HepG2 (cell line): ENCODE measurements around the gene TMEM129. TPM values are rescaled to one million over a fixed set of nuclear protein-coding genes. Genes with fewer than 3 reads are reported as not detected.

Experiments
- ARNTL ChIP-seq: sonication (generic); formaldehyde crosslinking; IDR thresholded peaks from 2 replicates; pipeline ENCODE4 v1.4.0; 2020; ENCODE audit warnings: mild to moderate bottlenecking, missing genetic modification reagents
- ASH2L ChIP-seq: fragments of 300-600, 200-600 bp; sonication (generic); IDR thresholded peaks from 2 replicates; pipeline ENCODE4 v1.7.0; 2017; ENCODE audit warnings: low read depth, mild to moderate bottlenecking, moderate library complexity, mixed read lengths, low read length; ENCODE audit not compliant: insufficient read length
- BATF2 ChIP-seq: sonication (generic); formaldehyde crosslinking; IDR thresholded peaks from 2 replicates; pipeline ENCODE4 v1.8.0; 2022; ENCODE audit warnings: mild to moderate bottlenecking, missing genetic modification reagents, moderate library complexity
- CBX5 ChIP-seq: sonication (generic); formaldehyde crosslinking; IDR thresholded peaks from 2 replicates; pipeline ENCODE4 v1.4.0; 2020; ENCODE audit warnings: missing genetic modification reagents, borderline replicate concordance
- CEBPG ChIP-seq: IDR thresholded peaks from 2 replicates; pipeline ENCODE4 v1.6.1; 2016
- DDIT3 ChIP-seq: sonication (generic); formaldehyde crosslinking; IDR thresholded peaks from 2 replicates; pipeline ENCODE4 v1.4.0; 2020; ENCODE audit warnings: mild to moderate bottlenecking, missing genetic modification reagents
- FOXP4 ChIP-seq: sonication (generic); formaldehyde crosslinking; IDR thresholded peaks from 2 replicates; pipeline ENCODE4 v1.4.0; 2020; ENCODE audit warnings: missing genetic modification reagents
- IRX3 ChIP-seq: sonication (generic); formaldehyde crosslinking; IDR thresholded peaks from 2 replicates; pipeline ENCODE4 v1.8.1; 2023; ENCODE audit warnings: mild to moderate bottlenecking, low read depth, missing genetic modification reagents, borderline replicate concordance
- KDM6A ChIP-seq: IDR thresholded peaks from 2 replicates; pipeline ENCODE4 v1.6.1; 2016; ENCODE audit warnings: low read depth
- MLX ChIP-seq: IDR thresholded peaks from 2 replicates; pipeline ENCODE4 v1.6.1; 2016
- NAIF1 ChIP-seq: sonication (generic); formaldehyde crosslinking; IDR thresholded peaks from 2 replicates; pipeline ENCODE4 v1.5.0; 2020; ENCODE audit warnings: mild to moderate bottlenecking, missing genetic modification reagents, borderline replicate concordance
- NR3C1 ChIP-seq: sonication (generic); formaldehyde crosslinking; IDR thresholded peaks from 2 replicates; pipeline ENCODE4 v1.4.0; 2020; ENCODE audit warnings: missing genetic modification reagents
- PCBP2 ChIP-seq: fragments of 200-400 bp; formaldehyde crosslinking; optimal IDR thresholded peaks from 2 replicates; pipeline ENCODE3; 2018; ENCODE audit warnings: low read length, low read depth; ENCODE audit not compliant: poor library complexity, severe bottlenecking
- PLRG1 ChIP-seq: fragments of 450-650 bp; conservative IDR thresholded peaks from 2 replicates; pipeline ENCODE4 v1.6.1; 2016
- SETDB1 ChIP-seq: sonication (generic); formaldehyde crosslinking; IDR thresholded peaks from 2 replicates; pipeline ENCODE4 v1.5.1; 2020; ENCODE audit warnings: missing genetic modification reagents, mild to moderate bottlenecking, borderline replicate concordance
- SRF ChIP-seq: IDR thresholded peaks from 2 replicates; pipeline ENCODE4 v1.6.1; 2011; ENCODE audit warnings: mild to moderate bottlenecking, low read depth, low read length, moderate library complexity
- ZNF232 ChIP-seq: sonication (generic); formaldehyde crosslinking; IDR thresholded peaks from 2 replicates; pipeline ENCODE4 v1.4.0; 2020; ENCODE audit warnings: missing genetic modification reagents, borderline replicate concordance
- ZNF557 ChIP-seq: sonication (generic); formaldehyde crosslinking; IDR thresholded peaks from 2 replicates; pipeline ENCODE4 v1.4.0; 2020; ENCODE audit warnings: missing genetic modification reagents
- polyA plus RNA-seq, 8 experiments: library from polyadenylated mRNA; depleted of rRNA in 3 of 8; stranded (reverse) in 7 of 8; unstranded in 1 of 8; fragments of >200 nt; fragmentation: Illumina TruSeq in 4 of 8; extraction: Trizol in 4 of 8; gene quantifications; 2 replicates each; pipeline versions ENCODE4 v1.2.1 to v1.2.3, GENCODE V29; 2011 to 2016; ENCODE audit warnings: low read depth in 4 of 8, missing spikeins in 1 of 8, mixed read lengths in 1 of 8; ENCODE audit not compliant: insufficient read depth in 1 of 8
- total RNA-seq, 5 experiments: library from RNA; depleted of rRNA; stranded (reverse); fragments of >200 nt; fragmentation: Illumina TruSeq; extraction: Trizol; gene quantifications; 2 replicates each; pipeline ENCODE4 v1.2.3, GENCODE V29; 2016; ENCODE audit warnings: low read depth in 1 of 5
- TF ChIP-seq, protein P1 (sequence below): sonication (generic); formaldehyde crosslinking; IDR thresholded peaks from 2 replicates; pipeline ENCODE4 v1.5.1; 2020; ENCODE audit warnings: missing genetic modification reagents, mild to moderate bottlenecking, borderline replicate concordance
- TF ChIP-seq, protein P2 (sequence below): sonication (generic); formaldehyde crosslinking; IDR thresholded peaks from 2 replicates; pipeline ENCODE4 v1.4.0; 2020; ENCODE audit warnings: mild to moderate bottlenecking, missing genetic modification reagents

Gene TMEM129
- total and polyA plus RNA-seq, 2 of the 13 experiments (the other 11 are each of a cell fraction or from before 2014, with no cell fraction given) = 19.0 to 25.8 TPM

GRCh38 chr4:1721003-1721665 is at the start of gene TMEM129, which contains the start of gene TACC3 (continued):
- TF ChIP-seq, protein P1, sequence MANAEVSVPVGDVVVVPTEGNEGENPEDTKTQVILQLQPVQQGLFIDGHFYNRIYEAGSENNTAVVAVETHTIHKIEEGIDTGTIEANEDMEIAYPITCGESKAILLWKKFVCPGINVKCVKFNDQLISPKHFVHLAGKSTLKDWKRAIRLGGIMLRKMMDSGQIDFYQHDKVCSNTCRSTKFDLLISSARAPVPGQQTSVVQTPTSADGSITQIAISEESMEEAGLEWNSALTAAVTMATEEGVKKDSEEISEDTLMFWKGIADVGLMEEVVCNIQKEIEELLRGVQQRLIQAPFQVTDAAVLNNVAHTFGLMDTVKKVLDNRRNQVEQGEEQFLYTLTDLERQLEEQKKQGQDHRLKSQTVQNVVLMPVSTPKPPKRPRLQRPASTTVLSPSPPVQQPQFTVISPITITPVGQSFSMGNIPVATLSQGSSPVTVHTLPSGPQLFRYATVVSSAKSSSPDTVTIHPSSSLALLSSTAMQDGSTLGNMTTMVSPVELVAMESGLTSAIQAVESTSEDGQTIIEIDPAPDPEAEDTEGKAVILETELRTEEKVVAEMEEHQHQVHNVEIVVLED (CRISPR knock-in tag) = peak; percentile 81; the same call in 1 of the 2 replicates
- no peak for TF ChIP-seq PCBP2
- TF ChIP-seq CBX5 (CRISPR knock-in tag) = 0 out of 2 replicates have a peak, but pooled peaks have one; percentile 74
- TF ChIP-seq KDM6A = no peak
- peak; percentile 24; the same call in 1 of the 2 replicates for TF ChIP-seq CEBPG (CRISPR knock-in tag)
- no peak for TF ChIP-seq ZNF232
- peak; percentile 64 for TF ChIP-seq ASH2L
- no peak for TF ChIP-seq SETDB1 (CRISPR knock-in tag)
- TF ChIP-seq ZNF557 (CRISPR knock-in tag) = no peak
- TF ChIP-seq IRX3 = 0 out of 2 replicates have a peak, but pooled peaks have one; percentile 40
- no peak for TF ChIP-seq NR3C1 (CRISPR knock-in tag)
- TF ChIP-seq BATF2 = 0 out of 2 replicates have a peak, but pooled peaks have one; percentile 32
- TF ChIP-seq MLX (CRISPR knock-in tag) = no peak
- no peak for TF ChIP-seq DDIT3 (CRISPR knock-in tag)
- no peak; the same call in 1 of the 2 replicates for TF ChIP-seq ARNTL
- TF ChIP-seq, protein P2, sequence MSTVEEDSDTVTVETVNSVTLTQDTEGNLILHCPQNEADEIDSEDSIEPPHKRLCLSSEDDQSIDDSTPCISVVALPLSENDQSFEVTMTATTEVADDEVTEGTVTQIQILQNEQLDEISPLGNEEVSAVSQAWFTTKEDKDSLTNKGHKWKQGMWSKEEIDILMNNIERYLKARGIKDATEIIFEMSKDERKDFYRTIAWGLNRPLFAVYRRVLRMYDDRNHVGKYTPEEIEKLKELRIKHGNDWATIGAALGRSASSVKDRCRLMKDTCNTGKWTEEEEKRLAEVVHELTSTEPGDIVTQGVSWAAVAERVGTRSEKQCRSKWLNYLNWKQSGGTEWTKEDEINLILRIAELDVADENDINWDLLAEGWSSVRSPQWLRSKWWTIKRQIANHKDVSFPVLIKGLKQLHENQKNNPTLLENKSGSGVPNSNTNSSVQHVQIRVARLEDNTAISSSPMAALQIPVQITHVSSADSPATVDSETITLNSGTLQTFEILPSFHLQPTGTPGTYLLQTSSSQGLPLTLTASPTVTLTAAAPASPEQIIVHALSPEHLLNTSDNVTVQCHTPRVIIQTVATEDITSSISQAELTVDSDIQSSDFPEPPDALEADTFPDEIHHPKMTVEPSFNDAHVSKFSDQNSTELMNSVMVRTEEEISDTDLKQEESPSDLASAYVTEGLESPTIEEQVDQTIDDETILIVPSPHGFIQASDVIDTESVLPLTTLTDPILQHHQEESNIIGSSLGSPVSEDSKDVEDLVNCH (CRISPR knock-in tag) = no peak
- no peak for TF ChIP-seq FOXP4 (CRISPR knock-in tag)
- TF ChIP-seq PLRG1 = no peak
- no peak for TF ChIP-seq NAIF1 (CRISPR knock-in tag)
- no peak for TF ChIP-seq SRF
